ENCODE measurements around the gene IRAG1. TPM values are rescaled to one million over a fixed set of nuclear protein-coding genes. Genes with fewer than 3 reads are reported as not detected.

The IRAG1 gene
- total RNA-seq, 1 donor from 2014 or later: 5.2 TPM

GRCh38 chr11:10695833-10696232 is 2.3 kb upstream of the IRAG1 start:
- no peaks in the 10 kb centered on the region for H3K79me2 ChIP-seq (ENCODE audit: low read depth)
- H3K36me3 Mint-ChIP-seq: peaks cover 9% of the 10 kb centered on the region
- H3F3A ChIP-seq (ENCODE audit: low read depth): no peaks in the 10 kb centered on the region
- no peak for DNase-seq (ENCODE audit: low spot score)
- no peaks in the 10 kb centered on the region for H3K4me1 ChIP-seq
- H3K27ac Mint-ChIP-seq: no peak overlapping the region
- H2AFZ ChIP-seq (replicated peaks): no peak overlapping the region
- no peaks in the 10 kb centered on the region for H4K20me1 ChIP-seq (ENCODE audit: low read depth)
- H3K9ac ChIP-seq: no peak overlapping the region
- H3K27ac ChIP-seq: no peak overlapping the region
- H3K36me3 ChIP-seq: no peaks in the 10 kb centered on the region
- peaks cover 8% of the 10 kb centered on the region for H3K27me3 Mint-ChIP-seq (ENCODE audit: insufficient read depth, low read depth)
- no peak for TF ChIP-seq EZH2phosphoT487 (IDR thresholded peaks at IDR 0.05)
- no peak for TF ChIP-seq CTCF (IDR thresholded peaks at IDR 0.05)
- TF ChIP-seq EZH2 (IDR thresholded peaks at IDR 0.05): no peak
- no peak overlapping the region for H3K4me3 Mint-ChIP-seq
- H3K27me3 ChIP-seq: no peaks in the 10 kb centered on the region
- H3K4me1 Mint-ChIP-seq: peaks cover 15% of the 10 kb centered on the region
- H3K4me3 ChIP-seq: no peak overlapping the region
- no peaks in the 10 kb centered on the region for H3K9me3 ChIP-seq (ENCODE audit: low read depth)
- H3K9me3 Mint-ChIP-seq: peaks cover 11% of the 10 kb centered on the region
- H3K4me2 ChIP-seq: no peak overlapping the region

GRCh38 chr11:10694486-10695239 is 1.1 kb upstream of the IRAG1 start:
- Histone ChIP-seq H3K27me3 (no peaks in the 10 kb centered on the region), H3K4me3 (no peak overlapping the region), H3K36me3 (no peaks in the 10 kb centered on the region), H3K9ac (no peak overlapping the region), H3K4me1 (no peaks in the 10 kb centered on the region), H3K79me2 (ENCODE audit: low read depth) (no peaks in the 10 kb centered on the region), H2AFZ (replicated peaks) (no peak overlapping the region), H3K27ac (no peak overlapping the region), H4K20me1 (ENCODE audit: low read depth) (no peaks in the 10 kb centered on the region), H3F3A (ENCODE audit: low read depth) (no peaks in the 10 kb centered on the region), H3K9me3 (ENCODE audit: low read depth) (no peaks in the 10 kb centered on the region), H3K4me2 (no peak overlapping the region)
- H3K9me3 Mint-ChIP-seq: peaks cover 9% of the 10 kb centered on the region
- H3K27ac Mint-ChIP-seq: no peak overlapping the region
- peaks cover 8% of the 10 kb centered on the region for H3K27me3 Mint-ChIP-seq (ENCODE audit: insufficient read depth, low read depth)
- DNase-seq (ENCODE audit: low spot score): no peak
- H3K4me3 Mint-ChIP-seq: no peak overlapping the region
- peaks cover 15% of the 10 kb centered on the region for H3K4me1 Mint-ChIP-seq
- no peak for TF ChIP-seq EZH2phosphoT487 (IDR thresholded peaks at IDR 0.05)
- no peak for TF ChIP-seq CTCF (IDR thresholded peaks at IDR 0.05)
- TF ChIP-seq EZH2 (IDR thresholded peaks at IDR 0.05): no peak
- H3K36me3 Mint-ChIP-seq: peaks cover 7% of the 10 kb centered on the region

- Histone ChIP-seq H3K4me1 (no peaks in the 10 kb centered on the region), H3K27ac (no peak overlapping the region), H3K9me3 (ENCODE audit: low read depth) (no peaks in the 10 kb centered on the region), H3K36me3 (no peaks in the 10 kb centered on the region), H4K20me1 (ENCODE audit: low read depth) (no peaks in the 10 kb centered on the region), H3K27me3 (no peaks in the 10 kb centered on the region), H3K79me2 (ENCODE audit: low read depth) (no peaks in the 10 kb centered on the region), H3K4me2 (no peak overlapping the region), H2AFZ (replicated peaks) (no peak overlapping the region), H3F3A (ENCODE audit: low read depth) (no peaks in the 10 kb centered on the region), H3K9ac (no peak overlapping the region), H3K4me3 (no peak overlapping the region)
- TF ChIP-seq EZH2 (IDR thresholded peaks at IDR 0.05) (no peak), EZH2phosphoT487 (IDR thresholded peaks at IDR 0.05) (no peak), CTCF (IDR thresholded peaks at IDR 0.05) (no peak)
- peaks cover 9% of the 10 kb centered on the region for H3K27me3 Mint-ChIP-seq (ENCODE audit: insufficient read depth, low read depth)
- H3K27ac Mint-ChIP-seq: peak overlapping the region; percentile 65
- H3K4me1 Mint-ChIP-seq: peaks cover 15% of the 10 kb centered on the region
- H3K4me3 Mint-ChIP-seq: no peak overlapping the region
- no peak for DNase-seq (ENCODE audit: low spot score)
- H3K36me3 Mint-ChIP-seq: no peaks in the 10 kb centered on the region
- no peaks in the 10 kb centered on the region for H3K9me3 Mint-ChIP-seq
Observed at GRCh38 chr11:10692531-10693115, 932 bp downstream of the IRAG1 start.
